Adrenal gland (tissue), 5 donors: Measurements from ENCODE around the gene ZC3H12D.

Source experiments
- POLR2A ChIP-seq, 2 donors: fragments of 450-650 bp; IDR thresholded peaks; one replicate each; pipeline ENCODE4 v1.6.1; 2017; ENCODE audit warnings: antibody characterized with exemption in 2 of 2, mild to moderate bottlenecking in 2 of 2, moderate library complexity in 1 of 2
- TF ChIP-seq, protein P1 (sequence below), 6 experiments: fragments of 450-650 bp in 4 of 6; fragments of 200-600 bp in 2 of 6; sonication (generic) in 1 of 6; IDR thresholded peaks; 1 replicate in 5 of 6; 2 replicates in 1 of 6; pipeline versions ENCODE4 v1.5.1 to v1.8.0; 2016 to 2021; ENCODE audit warnings: antibody characterized with exemption in 6 of 6, mild to moderate bottlenecking in 2 of 6, moderate library complexity in 1 of 6
- donor health status: DM: no; HTN: no; CAD: no.

DNA sequence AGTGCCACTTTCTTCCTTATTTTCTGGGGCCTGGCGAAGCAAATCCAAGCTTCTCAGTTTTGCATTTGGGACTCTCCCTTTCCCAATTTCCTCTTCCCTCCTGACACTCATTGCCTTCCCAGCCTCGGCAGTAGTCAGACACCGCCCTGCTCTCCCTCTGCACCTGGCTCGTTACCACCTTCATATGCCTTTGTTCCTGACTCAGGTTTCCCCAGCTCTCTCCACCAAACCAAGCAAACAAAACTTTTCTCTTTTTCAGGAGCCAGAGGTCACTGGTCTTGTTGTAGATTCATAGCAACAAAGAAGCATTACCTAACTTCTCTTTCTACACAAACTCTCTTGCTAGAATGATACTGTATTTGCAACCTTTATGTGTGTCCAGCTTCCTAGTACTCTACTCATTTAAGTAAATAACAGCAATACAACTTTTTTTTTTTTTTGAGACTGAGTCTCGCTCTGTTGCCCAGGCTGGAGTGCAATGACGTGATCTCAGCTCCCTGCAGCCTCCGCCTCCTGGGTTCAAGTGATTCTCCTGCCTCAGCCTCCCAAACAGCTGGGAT, 9.0 kb upstream of the ZC3H12D start:
- TF ChIP-seq, protein P1, sequence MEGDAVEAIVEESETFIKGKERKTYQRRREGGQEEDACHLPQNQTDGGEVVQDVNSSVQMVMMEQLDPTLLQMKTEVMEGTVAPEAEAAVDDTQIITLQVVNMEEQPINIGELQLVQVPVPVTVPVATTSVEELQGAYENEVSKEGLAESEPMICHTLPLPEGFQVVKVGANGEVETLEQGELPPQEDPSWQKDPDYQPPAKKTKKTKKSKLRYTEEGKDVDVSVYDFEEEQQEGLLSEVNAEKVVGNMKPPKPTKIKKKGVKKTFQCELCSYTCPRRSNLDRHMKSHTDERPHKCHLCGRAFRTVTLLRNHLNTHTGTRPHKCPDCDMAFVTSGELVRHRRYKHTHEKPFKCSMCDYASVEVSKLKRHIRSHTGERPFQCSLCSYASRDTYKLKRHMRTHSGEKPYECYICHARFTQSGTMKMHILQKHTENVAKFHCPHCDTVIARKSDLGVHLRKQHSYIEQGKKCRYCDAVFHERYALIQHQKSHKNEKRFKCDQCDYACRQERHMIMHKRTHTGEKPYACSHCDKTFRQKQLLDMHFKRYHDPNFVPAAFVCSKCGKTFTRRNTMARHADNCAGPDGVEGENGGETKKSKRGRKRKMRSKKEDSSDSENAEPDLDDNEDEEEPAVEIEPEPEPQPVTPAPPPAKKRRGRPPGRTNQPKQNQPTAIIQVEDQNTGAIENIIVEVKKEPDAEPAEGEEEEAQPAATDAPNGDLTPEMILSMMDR (IDR thresholded peaks at IDR 0.05): no peak
- no peak for TF ChIP-seq POLR2A (IDR thresholded peaks at IDR 0.05)
